Measurements from ENCODE around the gene WNT10A. TPM values are rescaled to one million over a fixed set of nuclear protein-coding genes. Genes with fewer than 3 reads are reported as not detected.

The WNT10A gene
- total and polyA plus RNA-seq, 8 donors, result 4.3 to 6.7 TPM; not detected in 6

DNA sequence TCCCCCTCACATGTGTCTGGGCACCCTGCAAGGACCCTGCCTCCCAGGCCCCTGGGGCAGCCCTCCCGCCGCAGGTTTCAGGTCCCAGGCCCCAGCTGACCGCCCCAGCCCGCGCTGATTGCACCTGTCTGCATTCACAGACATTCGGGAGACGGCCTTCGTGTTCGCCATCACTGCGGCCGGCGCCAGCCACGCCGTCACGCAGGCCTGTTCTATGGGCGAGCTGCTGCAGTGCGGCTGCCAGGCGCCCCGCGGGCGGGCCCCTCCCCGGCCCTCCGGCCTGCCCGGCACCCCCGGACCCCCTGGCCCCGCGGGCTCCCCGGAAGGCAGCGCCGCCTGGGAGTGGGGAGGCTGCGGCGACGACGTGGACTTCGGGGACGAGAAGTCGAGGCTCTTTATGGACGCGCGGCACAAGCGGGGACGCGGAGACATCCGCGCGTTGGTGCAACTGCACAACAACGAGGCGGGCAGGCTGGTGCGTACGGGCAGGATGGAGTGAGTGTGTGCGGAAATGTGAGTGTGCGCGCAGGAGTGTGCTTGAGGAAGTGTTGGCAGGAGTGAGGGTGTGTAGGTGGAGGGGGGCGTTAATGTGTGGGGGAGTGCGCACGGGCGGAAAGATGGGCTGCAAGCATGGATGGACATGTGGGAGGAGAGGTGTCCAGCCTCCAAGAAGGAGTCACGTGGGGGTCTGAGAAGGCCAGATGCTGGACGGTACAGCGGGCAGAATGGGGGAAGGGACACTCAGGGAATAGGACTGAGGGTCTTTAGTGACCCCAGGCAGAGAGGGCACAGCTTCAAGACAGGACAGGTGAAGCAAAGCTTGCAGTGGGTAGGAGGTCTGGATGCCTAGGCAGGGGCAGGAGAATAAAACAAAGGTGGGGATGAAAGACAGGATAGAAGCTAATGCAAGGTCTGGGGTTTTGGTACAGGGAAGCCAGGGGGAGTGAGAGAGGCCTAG is 9.0 kb upstream of the WNT10A start:
- TF ChIP-seq EP300 (IDR thresholded peaks at IDR 0.05) (no peak), POLR2AphosphoS5 (IDR thresholded peaks at IDR 0.05) (no peak), POLR2A (IDR thresholded peaks at IDR 0.05) (no peak)
- TF ChIP-seq, protein P1, sequence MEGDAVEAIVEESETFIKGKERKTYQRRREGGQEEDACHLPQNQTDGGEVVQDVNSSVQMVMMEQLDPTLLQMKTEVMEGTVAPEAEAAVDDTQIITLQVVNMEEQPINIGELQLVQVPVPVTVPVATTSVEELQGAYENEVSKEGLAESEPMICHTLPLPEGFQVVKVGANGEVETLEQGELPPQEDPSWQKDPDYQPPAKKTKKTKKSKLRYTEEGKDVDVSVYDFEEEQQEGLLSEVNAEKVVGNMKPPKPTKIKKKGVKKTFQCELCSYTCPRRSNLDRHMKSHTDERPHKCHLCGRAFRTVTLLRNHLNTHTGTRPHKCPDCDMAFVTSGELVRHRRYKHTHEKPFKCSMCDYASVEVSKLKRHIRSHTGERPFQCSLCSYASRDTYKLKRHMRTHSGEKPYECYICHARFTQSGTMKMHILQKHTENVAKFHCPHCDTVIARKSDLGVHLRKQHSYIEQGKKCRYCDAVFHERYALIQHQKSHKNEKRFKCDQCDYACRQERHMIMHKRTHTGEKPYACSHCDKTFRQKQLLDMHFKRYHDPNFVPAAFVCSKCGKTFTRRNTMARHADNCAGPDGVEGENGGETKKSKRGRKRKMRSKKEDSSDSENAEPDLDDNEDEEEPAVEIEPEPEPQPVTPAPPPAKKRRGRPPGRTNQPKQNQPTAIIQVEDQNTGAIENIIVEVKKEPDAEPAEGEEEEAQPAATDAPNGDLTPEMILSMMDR (IDR thresholded peaks at IDR 0.05), result no peak
- 4 to 18% (median 6%) methylated on average over 31 to 60 of the region's 60 CpGs for WGBS, 5 donors
- Histone ChIP-seq H3K36me3 (no peaks in the 10 kb centered on the region), H3K27ac (no peak overlapping the region), H3K4me1 (peaks cover 15 to 33% (median 29%) of the 10 kb centered on the region in 4 donors), H3K9me3 (no peaks in the 10 kb centered on the region), H3K27me3 (peaks cover 36 to 100% (median 50%) of the 10 kb centered on the region in 3 donors), H3K4me3 (peak overlapping the region; percentile 9 to 52 (median 25))
- DNase-seq, result peak in 1 of 2 donors; percentile 32
- intact Hi-C loops (cut with DNase I; ENCODE audit: low total_unique reads), result no loop called here

DNA sequence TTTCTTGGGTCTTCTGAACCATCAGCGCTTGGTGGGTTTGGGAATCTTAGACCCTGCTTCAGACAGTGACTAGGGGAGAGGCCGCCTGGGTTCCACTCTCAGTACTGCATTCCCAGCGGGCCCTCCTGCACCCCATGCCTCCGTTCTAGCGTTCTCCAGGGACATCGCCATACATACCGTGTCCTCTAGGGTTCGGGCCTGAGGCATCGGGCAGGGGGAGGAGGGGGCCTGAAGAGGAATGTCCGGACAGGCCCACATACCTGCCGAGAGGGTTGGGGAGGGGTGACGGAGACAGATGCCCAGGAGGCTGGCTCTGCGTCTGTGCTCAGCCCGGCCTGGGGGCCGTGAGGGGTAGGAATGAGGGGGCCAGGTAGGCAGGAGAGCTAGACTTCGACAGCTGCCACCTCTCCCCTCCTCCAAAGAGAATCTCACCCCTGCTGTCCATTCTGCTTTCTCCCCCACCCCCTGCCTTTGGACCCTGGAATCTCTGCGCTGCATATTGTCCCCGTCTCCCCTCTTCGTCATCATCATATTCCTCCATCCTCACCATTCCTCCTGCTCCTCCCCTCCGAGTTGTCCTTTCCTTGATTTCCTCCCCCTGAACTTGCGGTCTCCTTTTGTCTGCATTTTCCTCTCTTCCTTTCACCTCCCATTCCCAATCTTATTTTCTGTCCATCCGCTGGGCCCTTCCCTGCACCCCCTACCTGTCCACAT is 7.8 kb upstream of the WNT10A start:
- TF ChIP-seq POLR2A (IDR thresholded peaks at IDR 0.05), result no peak
- Histone ChIP-seq H3K9me3 (no peaks in the 10 kb centered on the region), H3K4me3 (peak overlapping the region in 1 of 4 donors; percentile 30), H3K27me3 (peaks cover 36 to 100% (median 55%) of the 10 kb centered on the region in 3 donors), H3K27ac (no peak overlapping the region), H3K36me3 (no peaks in the 10 kb centered on the region), H3K4me1 (peaks cover 15 to 33% (median 29%) of the 10 kb centered on the region in 4 donors)
- no peak for DNase-seq
- intact Hi-C loops (cut with DNase I; ENCODE audit: low total_unique reads), result no loop called here
- 15 to 17% (median 16%) methylated on average over 14 to 22 of the region's 22 CpGs for WGBS, 5 donors

DNA sequence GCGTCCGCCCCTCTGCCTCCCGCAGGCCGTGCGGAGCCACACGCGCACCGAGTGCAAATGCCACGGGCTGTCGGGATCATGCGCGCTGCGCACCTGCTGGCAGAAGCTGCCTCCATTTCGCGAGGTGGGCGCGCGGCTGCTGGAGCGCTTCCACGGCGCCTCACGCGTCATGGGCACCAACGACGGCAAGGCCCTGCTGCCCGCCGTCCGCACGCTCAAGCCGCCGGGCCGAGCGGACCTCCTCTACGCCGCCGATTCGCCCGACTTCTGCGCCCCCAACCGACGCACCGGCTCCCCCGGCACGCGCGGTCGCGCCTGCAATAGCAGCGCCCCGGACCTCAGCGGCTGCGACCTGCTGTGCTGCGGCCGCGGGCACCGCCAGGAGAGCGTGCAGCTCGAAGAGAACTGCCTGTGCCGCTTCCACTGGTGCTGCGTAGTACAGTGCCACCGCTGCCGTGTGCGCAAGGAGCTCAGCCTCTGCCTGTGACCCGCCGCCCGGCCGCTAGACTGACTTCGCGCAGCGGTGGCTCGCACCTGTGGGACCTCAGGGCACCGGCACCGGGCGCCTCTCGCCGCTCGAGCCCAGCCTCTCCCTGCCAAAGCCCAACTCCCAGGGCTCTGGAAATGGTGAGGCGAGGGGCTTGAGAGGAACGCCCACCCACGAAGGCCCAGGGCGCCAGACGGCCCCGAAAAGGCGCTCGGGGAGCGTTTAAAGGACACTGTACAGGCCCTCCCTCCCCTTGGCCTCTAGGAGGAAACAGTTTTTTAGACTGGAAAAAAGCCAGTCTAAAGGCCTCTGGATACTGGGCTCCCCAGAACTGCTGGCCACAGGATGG is 7.1 kb upstream of the WNT10A start:
- Histone ChIP-seq H3K36me3 (no peaks in the 10 kb centered on the region), H3K9me3 (no peaks in the 10 kb centered on the region), H3K4me3 (peak overlapping the region in 1 of 4 donors; percentile 30), H3K27me3 (peaks cover 36 to 100% (median 63%) of the 10 kb centered on the region in 3 donors), H3K4me1 (peaks cover 15 to 33% (median 29%) of the 10 kb centered on the region in 4 donors), H3K27ac (no peak overlapping the region)
- DNase-seq, result no peak
- WGBS, 5 donors, result 5 to 25% (median 9%) methylated on average over 38 to 86 of the region's 86 CpGs
- intact Hi-C loops (cut with DNase I; ENCODE audit: low total_unique reads), result no loop called here
- TF ChIP-seq, protein P1 (IDR thresholded peaks at IDR 0.05), result no peak
- no peak for TF ChIP-seq POLR2AphosphoS5 (IDR thresholded peaks at IDR 0.05)
- no peak for TF ChIP-seq EP300 (IDR thresholded peaks at IDR 0.05)

DNA sequence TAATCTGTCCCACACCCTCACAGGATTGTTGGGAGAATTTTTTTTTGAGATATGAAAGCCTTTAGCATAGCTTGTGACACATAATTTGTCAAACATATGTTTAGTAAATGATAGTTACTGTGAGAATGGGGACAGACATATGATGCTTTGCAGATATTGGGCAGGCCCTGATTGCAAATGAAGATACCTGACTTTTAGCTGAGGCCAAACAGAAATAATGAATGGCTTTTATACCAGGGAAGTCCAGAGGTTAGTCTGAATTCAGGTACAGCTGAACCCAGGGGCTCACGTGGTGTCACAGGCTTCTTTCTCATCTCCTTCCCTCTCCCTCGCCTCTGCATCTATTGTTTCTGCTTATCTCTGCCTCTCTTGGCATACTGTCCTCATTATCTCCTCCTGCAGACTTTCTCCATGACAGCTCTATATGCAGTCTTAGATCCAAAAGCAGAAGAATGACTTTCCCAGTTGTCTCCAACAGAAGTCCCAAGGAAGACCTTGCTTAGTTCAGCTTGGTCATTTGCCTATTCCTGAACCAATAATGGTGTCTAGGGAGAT is 4.9 kb upstream of the WNT10A start:
- intact Hi-C loops (cut with DNase I; ENCODE audit: low total_unique reads), result no loop called here
- no peaks in the 10 kb centered on the region for H3K9me3 ChIP-seq
- TF ChIP-seq, protein P1 (IDR thresholded peaks at IDR 0.05), result no peak
- TF ChIP-seq EP300 (IDR thresholded peaks at IDR 0.05) (no peak), POLR2A (IDR thresholded peaks at IDR 0.05) (no peak), POLR2AphosphoS5 (IDR thresholded peaks at IDR 0.05) (no peak)
- no peaks in the 10 kb centered on the region for H3K36me3 ChIP-seq
- H3K27ac ChIP-seq, result no peak overlapping the region
- H3K4me1 ChIP-seq, result peaks cover 23 to 49% (median 46%) of the 10 kb centered on the region in 4 donors
- 10 to 28% (median 20%) methylated on average over 2 of the region's 2 CpGs for WGBS, 5 donors
- peaks cover 44 to 100% (median 74%) of the 10 kb centered on the region in 3 donors for H3K27me3 ChIP-seq
- DNase-seq, result no peak
- no peak overlapping the region for H3K4me3 ChIP-seq

All from stomach (tissue), 9 donors.